Esophagus squamous epithelium (tissue), 5 donors: ENCODE data around the gene PTGDS. TPM values are rescaled to one million over a fixed set of nuclear protein-coding genes. Genes with fewer than 3 reads are reported as not detected.

Experiments
- DNase-seq: peaks from one replicate; lab custom pipeline; 2025; lab: John Stamatoyannopoulos, UW
- H3K27ac ChIP-seq, 4 donors: fragments of 200-600 bp; sonication (generic); one replicate each; pipeline ENCODE4 v1.5.1; 2016 to 2019; ENCODE audit warnings: mild to moderate bottlenecking in 1 of 4
- H3K27me3 ChIP-seq, 4 donors: fragments of 200-600 bp; sonication (generic); 1 replicate in 3 of 4; 2 replicates in 1 of 4; pipeline versions ENCODE4 v1.5.1 to v1.6.0; 2017 to 2021; ENCODE audit warnings: antibody characterized with exemption in 1 of 4
- H3K36me3 ChIP-seq, 3 donors: fragments of 200-600 bp; sonication (generic); one replicate each; pipeline ENCODE4 v1.5.1; 2016 to 2019
- H3K4me1 ChIP-seq, 3 donors: fragments of 200-600 bp; sonication (generic); one replicate each; pipeline ENCODE4 v1.5.1; 2017 to 2019
- H3K4me3 ChIP-seq, 4 donors: fragments of 200-600 bp; sonication (generic); 1 replicate in 3 of 4; 2 replicates in 1 of 4; pipeline ENCODE4 v1.5.1; 2016 to 2019; ENCODE audit warnings: mild to moderate bottlenecking in 2 of 4, moderate library complexity in 1 of 4
- H3K9me3 ChIP-seq, 3 donors: fragments of 200-600 bp; sonication (generic); one replicate each; pipeline ENCODE4 v1.5.1; 2016 to 2019
- CTCF ChIP-seq, 6 experiments: fragments of 450-650 bp in 4 of 6; fragments of 200-600 bp in 2 of 6; sonication (generic) in 2 of 6; IDR thresholded peaks; one replicate each; pipeline ENCODE4 v1.5.1; 2016 to 2019; ENCODE audit warnings: antibody characterized with exemption in 6 of 6, mild to moderate bottlenecking in 4 of 6, moderate library complexity in 4 of 6
- POLR2A ChIP-seq, 4 donors: fragments of 450-650 bp; IDR thresholded peaks; one replicate each; pipeline ENCODE4 v1.6.1; 2017; ENCODE audit warnings: antibody characterized with exemption in 4 of 4, mild to moderate bottlenecking in 4 of 4, moderate library complexity in 3 of 4
- WGBS, 2 donors: methylation state at CpG; one replicate each; pipeline ENCODE4 v1.1.5; 2018; 5-methylcytosine and 5-hydroxymethylcytosine counted together
- intact Hi-C: fragments of 100-400 bp; cut with DNase I; formaldehyde crosslinking; loops from one replicate; pipeline ENCODE4 v1.15.0; 2022
- total RNA-seq, 4 donors: library from RNA; depleted of rRNA; stranded (reverse); fragments of >200 nt; gene quantifications; one replicate each; pipeline ENCODE4 v1.1.0, GENCODE V29; 2016
- donor health status: DM: yes; HTN: yes; CAD: no.

PTGDS gene
- total RNA-seq, 4 donors from 2014 or later: 1.7 to 208 (median 4.8) TPM

- Histone ChIP-seq H3K4me3 (no peak overlapping the region), H3K36me3 (peaks cover 20 to 26% (median 22%) of the 10 kb centered on the region in 3 donors), H3K27ac (no peak overlapping the region), H3K4me1 (peaks cover 30 to 68% (median 37%) of the 10 kb centered on the region in 3 donors), H3K27me3 (no peaks in the 10 kb centered on the region), H3K9me3 (no peaks in the 10 kb centered on the region)
- no peak for TF ChIP-seq CTCF (IDR thresholded peaks at IDR 0.05)
- TF ChIP-seq POLR2A (IDR thresholded peaks at IDR 0.05): no peak
- 61 to 84% methylated on average over 6 to 8 of the region's 30 CpGs for WGBS, 2 donors
- no peak for DNase-seq
- intact Hi-C loops: loop anchor here (10.0 kb wide), 1 partner anchor 91 kb away; the partner anchor contains the start of gene MAMDC4
These were observed 31.7 kb upstream of the PTGDS start for GRCh38 chr9:136945333-136946227.

GRCh38 chr9:136946228-136947027 is 30.9 kb upstream of the PTGDS start:
- TF ChIP-seq CTCF (IDR thresholded peaks at IDR 0.05) (no peak), POLR2A (IDR thresholded peaks at IDR 0.05) (no peak)
- WGBS, 2 donors: 80 to 87% methylated on average over 4 to 6 of the region's 27 CpGs
- Histone ChIP-seq H3K9me3 (no peaks in the 10 kb centered on the region), H3K4me3 (no peak overlapping the region), H3K27ac (no peak overlapping the region), H3K36me3 (peaks cover 12 to 18% (median 13%) of the 10 kb centered on the region in 3 donors), H3K27me3 (no peaks in the 10 kb centered on the region), H3K4me1 (peaks cover 31 to 73% (median 39%) of the 10 kb centered on the region in 3 donors)
- intact Hi-C loops: loop anchor here (10.0 kb wide), 1 partner anchor 92 kb away; the partner anchor contains the start of gene MAMDC4
- DNase-seq: no peak

GRCh38 chr9:136947028-136947891 is 30.0 kb upstream of the PTGDS start:
- no peaks in the 10 kb centered on the region for H3K9me3 ChIP-seq
- TF ChIP-seq CTCF (IDR thresholded peaks at IDR 0.05) (no peak), POLR2A (IDR thresholded peaks at IDR 0.05) (no peak)
- DNase-seq: no peak
- no peaks in the 10 kb centered on the region for H3K27me3 ChIP-seq
- intact Hi-C loops: loop anchor here (10.0 kb wide), 1 partner anchor 92 kb away; the partner anchor contains the start of gene MAMDC4
- H3K27ac ChIP-seq: peak overlapping the region in 2 of 4 donors; percentile 50 to 91
- H3K4me3 ChIP-seq: no peak overlapping the region
- H3K36me3 ChIP-seq: peaks cover 3 to 10% (median 5%) of the 10 kb centered on the region in 3 donors
- H3K4me1 ChIP-seq: peaks cover 30 to 67% (median 39%) of the 10 kb centered on the region in 3 donors
- WGBS, 2 donors: 33 to 68% methylated on average over 1 to 5 of the region's 26 CpGs

GRCh38 chr9:136947955-136948510 is 29.3 kb upstream of the PTGDS start:
- Histone ChIP-seq H3K9me3 (no peaks in the 10 kb centered on the region), H3K36me3 (peaks cover 0 to 2% (median 0%) of the 10 kb centered on the region in 3 donors), H3K27ac (peak overlapping the region; percentile 18 to 91 (median 70)), H3K4me3 (no peak overlapping the region), H3K4me1 (peaks cover 22 to 60% (median 38%) of the 10 kb centered on the region in 3 donors), H3K27me3 (no peaks in the 10 kb centered on the region)
- DNase-seq: no peak
- TF ChIP-seq POLR2A (IDR thresholded peaks at IDR 0.05) (no peak), CTCF (IDR thresholded peaks at IDR 0.05) (peak in 5 of 6 experiments; percentile 24 to 51 (median 40))
- intact Hi-C loops: loop anchor here (10.0 kb wide), 1 partner anchor 93 kb away; the partner anchor contains the start of gene MAMDC4
- 22 to 35% methylated on average over 7 to 12 of the region's 15 CpGs for WGBS, 2 donors
